SU-DHL-6 (cell line): Measurements from ENCODE around the gene SFTPB.

Source experiments
- H2AFZ ChIP-seq: fragments of 200-600 bp; sonication (generic); 2 replicates; pipeline ENCODE4 v1.6.1; 2014; ENCODE audit warnings: low read depth, mild to moderate bottlenecking, moderate library complexity, mixed read lengths, antibody characterized with exemption, low read length; ENCODE audit not compliant: severe bottlenecking
- H3F3A ChIP-seq: fragments of 200-600 bp; shearing (Covaris generic); 2 replicates; pipeline ENCODE4 v1.6.0; 2016; ENCODE audit warnings: antibody characterized with exemption, mild to moderate bottlenecking; ENCODE audit not compliant: insufficient read depth
- H3K27ac ChIP-seq: fragments of 200-600 bp; sonication (generic); 2 replicates; pipeline ENCODE4 v1.5.1; 2016; ENCODE audit warnings: low read depth, mild to moderate bottlenecking, low read length, moderate library complexity, mixed read lengths
- H3K27me3 ChIP-seq: fragments of 200-600 bp; sonication (generic), shearing (Covaris generic); 2 replicates; pipeline ENCODE4 v1.6.0; 2014; ENCODE audit warnings: mild to moderate bottlenecking, low read length
- H3K36me3 ChIP-seq: fragments of 200-600 bp; sonication (generic); 2 replicates; pipeline ENCODE4 v1.6.1; 2014; ENCODE audit warnings: mild to moderate bottlenecking, low read length, mixed read lengths
- H3K4me2 ChIP-seq: fragments of 300-600, 200-600 bp; shearing (Covaris generic), sonication (generic); 2 replicates; pipeline ENCODE4 v1.6.0; 2014; ENCODE audit warnings: low read length, low read depth, mild to moderate bottlenecking; ENCODE audit not compliant: poor library complexity, severe bottlenecking
- H3K4me3 ChIP-seq: fragments of 200-600 bp; sonication (generic); 2 replicates; pipeline ENCODE4 v1.5.1; 2014; ENCODE audit warnings: antibody characterized with exemption, low read length, mild to moderate bottlenecking, mixed read lengths; ENCODE audit not compliant: insufficient read depth, poor library complexity, severe bottlenecking
- H3K79me2 ChIP-seq: fragments of 200-600 bp; sonication (generic); 2 replicates; pipeline ENCODE4 v1.6.1; 2014; ENCODE audit warnings: mild to moderate bottlenecking, low read length, moderate library complexity; ENCODE audit not compliant: insufficient read depth
- H3K9ac ChIP-seq: fragments of 200-600 bp; sonication (generic); 2 replicates; pipeline ENCODE4 v1.7.0; 2014; ENCODE audit warnings: mild to moderate bottlenecking, low read length
- H3K9me2 ChIP-seq: fragments of 200-600 bp; sonication (generic); replicated peaks from 2 replicates; pipeline ENCODE4 v1.6.1; 2014; ENCODE audit warnings: low read length; ENCODE audit not compliant: insufficient read depth
- H3K9me3 ChIP-seq: fragments of 200-600 bp; sonication (generic); 2 replicates; pipeline ENCODE4 v1.6.1; 2014; ENCODE audit warnings: low read length, mixed read lengths; ENCODE audit not compliant: insufficient read depth
- H4K20me1 ChIP-seq: fragments of 200-600 bp; sonication (generic); 2 replicates; pipeline ENCODE4 v1.6.1; 2014; ENCODE audit warnings: low read depth, mild to moderate bottlenecking, antibody characterized with exemption, low read length, moderate library complexity, mixed read lengths
- CTCF ChIP-seq: fragments of 200-600 bp; sonication (generic); IDR thresholded peaks from one replicate; pipeline ENCODE4 v1.5.1; 2017; ENCODE audit warnings: antibody characterized with exemption, mild to moderate bottlenecking, low read length, moderate library complexity; ENCODE audit not compliant: insufficient read depth, poor library complexity, severe bottlenecking
- EZH2phosphoT487 ChIP-seq: fragments of 200-600 bp; sonication (generic), shearing (Covaris generic); conservative IDR thresholded peaks from 2 replicates; pipeline ENCODE4 v1.6.1; 2018; ENCODE audit warnings: mild to moderate bottlenecking, antibody characterized with exemption, low read length, moderate library complexity, mixed read lengths

SFTPB gene

GRCh38 chr2:85692039-85692645 is 24.1 kb upstream of the SFTPB start:
- Histone ChIP-seq H4K20me1 (no peaks in the 10 kb centered on the region), H3K79me2 (no peaks in the 10 kb centered on the region), H3K9ac (no peak overlapping the region), H3K36me3 (no peaks in the 10 kb centered on the region), H3K27me3 (no peaks in the 10 kb centered on the region), H2AFZ (no peak overlapping the region), H3K27ac (no peak overlapping the region), H3K4me2 (no peak overlapping the region), H3K4me3 (no peak overlapping the region), H3K9me3 (no peaks in the 10 kb centered on the region), H3F3A (no peaks in the 10 kb centered on the region), H3K9me2 (no peaks in the 10 kb centered on the region)
- TF ChIP-seq EZH2phosphoT487 (no peak), CTCF (no peak)

- Histone ChIP-seq H3K9me2 (no peaks in the 10 kb centered on the region), H3K79me2 (no peaks in the 10 kb centered on the region), H3K27me3 (no peaks in the 10 kb centered on the region), H3K9ac (no peak overlapping the region), H2AFZ (no peak overlapping the region), H4K20me1 (no peaks in the 10 kb centered on the region), H3K4me3 (no peak overlapping the region), H3F3A (no peaks in the 10 kb centered on the region), H3K27ac (no peak overlapping the region), H3K4me2 (no peak overlapping the region), H3K36me3 (no peaks in the 10 kb centered on the region), H3K9me3 (no peaks in the 10 kb centered on the region)
- TF ChIP-seq EZH2phosphoT487, result no peak
- no peak for TF ChIP-seq CTCF
Measured at GRCh38 chr2:85690932-85691331, 22.9 kb upstream of the SFTPB start.

- H3K9me2 ChIP-seq, result no peaks in the 10 kb centered on the region
- H3K9me3 ChIP-seq, result no peaks in the 10 kb centered on the region
- no peaks in the 10 kb centered on the region for H3K36me3 ChIP-seq
- H3K27ac ChIP-seq, result no peak overlapping the region
- H3K4me2 ChIP-seq, result no peak overlapping the region
- no peak overlapping the region for H3K4me3 ChIP-seq
- no peak overlapping the region for H3K9ac ChIP-seq
- H3K27me3 ChIP-seq, result no peaks in the 10 kb centered on the region
- TF ChIP-seq CTCF, result no peak
- no peak for TF ChIP-seq EZH2phosphoT487
- no peaks in the 10 kb centered on the region for H4K20me1 ChIP-seq
- no peaks in the 10 kb centered on the region for H3F3A ChIP-seq
- no peak overlapping the region for H2AFZ ChIP-seq
- H3K79me2 ChIP-seq, result no peaks in the 10 kb centered on the region
Measured at GRCh38 chr2:85684806-85685205, 16.8 kb upstream of the SFTPB start.

- no peak for TF ChIP-seq CTCF
- no peak for TF ChIP-seq EZH2phosphoT487
- H4K20me1 ChIP-seq, result no peaks in the 10 kb centered on the region
- no peak overlapping the region for H3K9ac ChIP-seq
- no peaks in the 10 kb centered on the region for H3F3A ChIP-seq
- H3K27me3 ChIP-seq, result no peaks in the 10 kb centered on the region
- H3K4me2 ChIP-seq, result no peak overlapping the region
- no peak overlapping the region for H3K4me3 ChIP-seq
- no peaks in the 10 kb centered on the region for H3K9me3 ChIP-seq
- H3K27ac ChIP-seq, result no peak overlapping the region
- no peak overlapping the region for H2AFZ ChIP-seq
- H3K9me2 ChIP-seq, result no peaks in the 10 kb centered on the region
- no peaks in the 10 kb centered on the region for H3K79me2 ChIP-seq
- H3K36me3 ChIP-seq, result no peaks in the 10 kb centered on the region
Measured at GRCh38 chr2:85684380-85684779, 16.4 kb upstream of the SFTPB start.
